Endothelial cell (in vitro differentiated cells): ENCODE results near the gene HOXA7. TPM values are rescaled to one million over a fixed set of nuclear protein-coding genes. Genes with fewer than 3 reads are reported as not detected.

ENCODE experiments used
- DNase-seq: peaks from one replicate; pipeline ENCODE4 v3.0.0; 2021; ENCODE audit warnings: low spot score
- H3K27ac Mint-ChIP-seq: one replicate; pipeline ENCODE4 v1.8.0; 2021; ENCODE audit warnings: mixed read lengths, inconsistent platforms; ENCODE audit not compliant: unreplicated experiment
- H3K27me3 Mint-ChIP-seq: one replicate; pipeline ENCODE4 v1.8.0; 2021; ENCODE audit warnings: mild to moderate bottlenecking, moderate library complexity, mixed read lengths, inconsistent platforms; ENCODE audit not compliant: unreplicated experiment
- H3K36me3 Mint-ChIP-seq: one replicate; pipeline ENCODE4 v1.8.0; 2021; ENCODE audit warnings: mild to moderate bottlenecking, low read depth, mixed read lengths, inconsistent platforms; ENCODE audit not compliant: unreplicated experiment
- H3K4me1 Mint-ChIP-seq: one replicate; pipeline ENCODE4 v1.8.0; 2021; ENCODE audit warnings: mild to moderate bottlenecking, mixed read lengths, inconsistent platforms; ENCODE audit not compliant: unreplicated experiment
- H3K4me3 Mint-ChIP-seq: one replicate; pipeline ENCODE4 v1.8.0; 2021; ENCODE audit warnings: mild to moderate bottlenecking, mixed read lengths, inconsistent platforms; ENCODE audit not compliant: unreplicated experiment
- H3K9me3 Mint-ChIP-seq: one replicate; pipeline ENCODE4 v1.8.0; 2021; ENCODE audit warnings: mixed read lengths, inconsistent platforms; ENCODE audit not compliant: unreplicated experiment
- total RNA-seq: library from RNA; stranded (reverse); fragmentation: NEBNext Ultra II Directional; extraction: Animal tissue kit (Norgen Biotek cat#: 25700); gene quantifications from one replicate; pipeline ENCODE4 v1.2.1, GENCODE V29; 2021; ENCODE audit not compliant: unreplicated experiment
- TF ChIP-seq, protein P1 (sequence below): fragments of 200-600 bp; sonication (generic); IDR thresholded peaks from one replicate; pipeline ENCODE4 v1.5.0; 2021; ENCODE audit warnings: antibody characterized with exemption; ENCODE audit not compliant: unreplicated experiment

HOXA7 gene
- total RNA-seq, 1 donor from 2014 or later = not detected

- DNase-seq = no peak
- peaks cover 22% of the 10 kb centered on the region for H3K4me1 Mint-ChIP-seq
- H3K27ac Mint-ChIP-seq = no peak overlapping the region
- no peaks in the 10 kb centered on the region for H3K36me3 Mint-ChIP-seq
- TF ChIP-seq, protein P1, sequence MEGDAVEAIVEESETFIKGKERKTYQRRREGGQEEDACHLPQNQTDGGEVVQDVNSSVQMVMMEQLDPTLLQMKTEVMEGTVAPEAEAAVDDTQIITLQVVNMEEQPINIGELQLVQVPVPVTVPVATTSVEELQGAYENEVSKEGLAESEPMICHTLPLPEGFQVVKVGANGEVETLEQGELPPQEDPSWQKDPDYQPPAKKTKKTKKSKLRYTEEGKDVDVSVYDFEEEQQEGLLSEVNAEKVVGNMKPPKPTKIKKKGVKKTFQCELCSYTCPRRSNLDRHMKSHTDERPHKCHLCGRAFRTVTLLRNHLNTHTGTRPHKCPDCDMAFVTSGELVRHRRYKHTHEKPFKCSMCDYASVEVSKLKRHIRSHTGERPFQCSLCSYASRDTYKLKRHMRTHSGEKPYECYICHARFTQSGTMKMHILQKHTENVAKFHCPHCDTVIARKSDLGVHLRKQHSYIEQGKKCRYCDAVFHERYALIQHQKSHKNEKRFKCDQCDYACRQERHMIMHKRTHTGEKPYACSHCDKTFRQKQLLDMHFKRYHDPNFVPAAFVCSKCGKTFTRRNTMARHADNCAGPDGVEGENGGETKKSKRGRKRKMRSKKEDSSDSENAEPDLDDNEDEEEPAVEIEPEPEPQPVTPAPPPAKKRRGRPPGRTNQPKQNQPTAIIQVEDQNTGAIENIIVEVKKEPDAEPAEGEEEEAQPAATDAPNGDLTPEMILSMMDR = no peak
- peaks cover 31% of the 10 kb centered on the region for H3K27me3 Mint-ChIP-seq
- H3K4me3 Mint-ChIP-seq = no peak overlapping the region
- no peaks in the 10 kb centered on the region for H3K9me3 Mint-ChIP-seq
Observed at GRCh38 chr7:27197137-27198042, 40.9 kb upstream of the HOXA7 start.

DNA sequence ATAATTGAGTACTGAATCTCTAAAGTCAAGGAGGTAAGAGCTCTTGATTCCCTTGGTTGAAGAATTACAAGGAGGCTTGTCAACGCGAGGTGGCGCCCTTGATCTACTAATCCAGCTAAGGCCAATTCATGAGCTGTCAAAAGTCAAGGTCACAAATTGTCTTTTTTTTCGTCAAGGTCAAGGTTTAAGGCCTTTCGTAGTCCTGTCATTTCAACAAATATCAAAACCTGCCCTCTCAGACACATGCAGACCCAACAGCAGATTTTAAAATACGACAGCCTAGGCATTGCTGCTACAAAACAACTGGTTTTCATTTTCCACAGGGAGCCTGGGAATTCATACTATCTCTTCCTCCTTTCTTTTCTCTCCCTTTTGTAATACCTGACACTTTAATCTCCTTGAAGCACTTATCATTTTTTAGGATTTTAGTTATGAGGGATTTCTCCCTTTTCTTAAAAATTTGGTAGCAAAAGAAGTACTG, 39.9 kb upstream of the HOXA7 start:
- peaks cover 37% of the 10 kb centered on the region for H3K27me3 Mint-ChIP-seq
- H3K36me3 Mint-ChIP-seq = no peaks in the 10 kb centered on the region
- H3K27ac Mint-ChIP-seq = no peak overlapping the region
- H3K4me1 Mint-ChIP-seq = peaks cover 13% of the 10 kb centered on the region
- no peaks in the 10 kb centered on the region for H3K9me3 Mint-ChIP-seq
- peak; percentile 82 for DNase-seq
- H3K4me3 Mint-ChIP-seq = no peak overlapping the region
- TF ChIP-seq, protein P1 = peak; percentile 81

DNA sequence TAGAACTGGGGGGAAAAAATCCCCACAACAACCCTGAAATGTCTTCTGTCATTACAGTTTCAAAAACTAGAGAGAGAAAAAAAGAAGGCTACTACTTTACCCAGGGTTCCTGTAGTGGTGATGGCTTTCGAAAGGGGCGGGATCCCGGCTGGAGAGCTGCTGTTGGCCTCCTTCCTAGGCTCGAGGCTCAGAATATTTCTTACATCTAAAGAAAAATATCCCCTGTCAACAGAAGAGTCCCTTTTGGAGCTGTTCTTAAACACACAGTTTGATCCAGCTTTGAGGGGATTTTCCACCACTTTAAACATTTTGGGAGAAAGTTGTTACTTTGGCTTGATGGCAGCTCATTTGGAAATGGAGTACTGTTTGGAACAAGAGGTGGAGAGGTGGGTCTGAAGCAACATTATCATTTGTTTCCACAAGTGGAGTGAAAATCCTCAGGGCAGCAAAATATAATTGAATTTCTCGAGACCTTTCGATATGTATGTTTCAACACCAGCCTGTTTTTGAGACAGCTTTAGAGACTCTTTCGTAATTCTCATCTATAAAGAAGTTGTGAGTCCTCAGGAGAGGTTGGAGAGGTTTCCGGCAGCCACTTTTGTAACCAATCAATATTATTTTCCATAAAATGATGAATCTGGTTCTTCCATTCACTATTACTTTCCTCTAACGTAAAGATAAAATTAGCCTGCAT, 38.4 kb upstream of the HOXA7 start:
- peaks cover 6% of the 10 kb centered on the region for H3K36me3 Mint-ChIP-seq
- H3K27ac Mint-ChIP-seq = no peak overlapping the region
- TF ChIP-seq, protein P1 = no peak
- H3K27me3 Mint-ChIP-seq = peaks cover 42% of the 10 kb centered on the region
- H3K4me1 Mint-ChIP-seq = peaks cover 9% of the 10 kb centered on the region
- H3K4me3 Mint-ChIP-seq = no peak overlapping the region
- H3K9me3 Mint-ChIP-seq = no peaks in the 10 kb centered on the region
- DNase-seq = no peak

GRCh38 chr7:27194002-27194352, 37.5 kb upstream of the HOXA7 start:
- H3K27ac Mint-ChIP-seq = no peak overlapping the region
- peaks cover 42% of the 10 kb centered on the region for H3K27me3 Mint-ChIP-seq
- no peaks in the 10 kb centered on the region for H3K9me3 Mint-ChIP-seq
- no peak overlapping the region for H3K4me3 Mint-ChIP-seq
- DNase-seq = no peak
- TF ChIP-seq, protein P1 = no peak
- H3K4me1 Mint-ChIP-seq = peaks cover 17% of the 10 kb centered on the region
- peaks cover 6% of the 10 kb centered on the region for H3K36me3 Mint-ChIP-seq
